ENCODE results near the gene TMEM35B.

TMEM35B gene

GRCh38 chr1:34984435-34984792 is 733 bp downstream of the TMEM35B start:
- peaks cover 21% of the 10 kb centered on the region for H3K36me3 ChIP-seq (ENCODE audit: insufficient read depth, insufficient read length, low read length)
- peak overlapping the region; percentile 95 for H3K9ac ChIP-seq (ENCODE audit: insufficient read length, low read depth)
- H3K4me1 ChIP-seq (ENCODE audit: insufficient read depth, insufficient read length) = peaks cover 8% of the 10 kb centered on the region
- no peaks in the 10 kb centered on the region for H3K9me3 ChIP-seq (ENCODE audit: insufficient read depth, low read length)
- H3K27me3 ChIP-seq (ENCODE audit: insufficient read depth, insufficient read length) = no peaks in the 10 kb centered on the region
- TF ChIP-seq SUZ12 (IDR thresholded peaks at IDR 0.05; ENCODE audit: extremely low read depth, insufficient read depth, insufficient read length) = no peak
- no peak for TF ChIP-seq YY1 (IDR thresholded peaks at IDR 0.05; ENCODE audit: insufficient read depth, insufficient read length)
- no peak for TF ChIP-seq ZNF274 (IDR thresholded peaks at IDR 0.05; ENCODE audit: low read depth, low read length)
- no peak for DNase-seq (ENCODE audit: low read depth, low spot score)
- H3K4me3 ChIP-seq (ENCODE audit: insufficient read length, low read depth) = peak overlapping the region; percentile 79

GRCh38 chr1:34983700-34984355 is 1.3 kb downstream of the TMEM35B start:
- no peak for DNase-seq (ENCODE audit: low read depth, low spot score)
- Histone ChIP-seq H3K9ac (ENCODE audit: insufficient read length, low read depth) (peak overlapping the region; percentile 95), H3K4me1 (ENCODE audit: insufficient read depth, insufficient read length) (peaks cover 8% of the 10 kb centered on the region), H3K9me3 (ENCODE audit: insufficient read depth, low read length) (no peaks in the 10 kb centered on the region), H3K27me3 (ENCODE audit: insufficient read depth, insufficient read length) (no peaks in the 10 kb centered on the region), H3K36me3 (ENCODE audit: insufficient read depth, insufficient read length, low read length) (peaks cover 18% of the 10 kb centered on the region), H3K4me3 (ENCODE audit: insufficient read length, low read depth) (peak overlapping the region; percentile 79)
- TF ChIP-seq ZNF274 (IDR thresholded peaks at IDR 0.05; ENCODE audit: low read depth, low read length) (no peak), YY1 (IDR thresholded peaks at IDR 0.05; ENCODE audit: insufficient read depth, insufficient read length) (no peak), SUZ12 (IDR thresholded peaks at IDR 0.05; ENCODE audit: extremely low read depth, insufficient read depth, insufficient read length) (no peak)

GRCh38 chr1:34982820-34983376 is 2.2 kb downstream of the TMEM35B start:
- Histone ChIP-seq H3K4me3 (ENCODE audit: insufficient read length, low read depth) (no peak overlapping the region), H3K27me3 (ENCODE audit: insufficient read depth, insufficient read length) (no peaks in the 10 kb centered on the region), H3K9ac (ENCODE audit: insufficient read length, low read depth) (no peak overlapping the region), H3K36me3 (ENCODE audit: insufficient read depth, insufficient read length, low read length) (peaks cover 18% of the 10 kb centered on the region), H3K4me1 (ENCODE audit: insufficient read depth, insufficient read length) (peaks cover 8% of the 10 kb centered on the region), H3K9me3 (ENCODE audit: insufficient read depth, low read length) (no peaks in the 10 kb centered on the region)
- TF ChIP-seq SUZ12 (IDR thresholded peaks at IDR 0.05; ENCODE audit: extremely low read depth, insufficient read depth, insufficient read length) = no peak
- no peak for TF ChIP-seq YY1 (IDR thresholded peaks at IDR 0.05; ENCODE audit: insufficient read depth, insufficient read length)
- TF ChIP-seq ZNF274 (IDR thresholded peaks at IDR 0.05; ENCODE audit: low read depth, low read length) = no peak
- no peak for DNase-seq (ENCODE audit: low read depth, low spot score)

GRCh38 chr1:34980715-34981114 is 4.4 kb downstream of the TMEM35B start:
- Histone ChIP-seq H3K9ac (ENCODE audit: insufficient read length, low read depth) (no peak overlapping the region), H3K36me3 (ENCODE audit: insufficient read depth, insufficient read length, low read length) (peaks cover 18% of the 10 kb centered on the region), H3K4me1 (ENCODE audit: insufficient read depth, insufficient read length) (peaks cover 8% of the 10 kb centered on the region), H3K27me3 (ENCODE audit: insufficient read depth, insufficient read length) (no peaks in the 10 kb centered on the region), H3K4me3 (ENCODE audit: insufficient read length, low read depth) (no peak overlapping the region), H3K9me3 (ENCODE audit: insufficient read depth, low read length) (no peaks in the 10 kb centered on the region)
- DNase-seq (ENCODE audit: low read depth, low spot score) = no peak
- TF ChIP-seq SUZ12 (IDR thresholded peaks at IDR 0.05; ENCODE audit: extremely low read depth, insufficient read depth, insufficient read length) (no peak), YY1 (IDR thresholded peaks at IDR 0.05; ENCODE audit: insufficient read depth, insufficient read length) (no peak), ZNF274 (IDR thresholded peaks at IDR 0.05; ENCODE audit: low read depth, low read length) (no peak)

- TF ChIP-seq SUZ12 (IDR thresholded peaks at IDR 0.05; ENCODE audit: extremely low read depth, insufficient read depth, insufficient read length) (no peak), YY1 (IDR thresholded peaks at IDR 0.05; ENCODE audit: insufficient read depth, insufficient read length) (no peak), ZNF274 (IDR thresholded peaks at IDR 0.05; ENCODE audit: low read depth, low read length) (no peak)
- Histone ChIP-seq H3K27me3 (ENCODE audit: insufficient read depth, insufficient read length) (no peaks in the 10 kb centered on the region), H3K9ac (ENCODE audit: insufficient read length, low read depth) (no peak overlapping the region), H3K4me1 (ENCODE audit: insufficient read depth, insufficient read length) (peaks cover 8% of the 10 kb centered on the region), H3K9me3 (ENCODE audit: insufficient read depth, low read length) (no peaks in the 10 kb centered on the region), H3K36me3 (ENCODE audit: insufficient read depth, insufficient read length, low read length) (peaks cover 18% of the 10 kb centered on the region), H3K4me3 (ENCODE audit: insufficient read length, low read depth) (no peak overlapping the region)
- no peak for DNase-seq (ENCODE audit: low read depth, low spot score)
These were observed 6.2 kb downstream of the TMEM35B start for GRCh38 chr1:34978921-34979320.

GRCh38 chr1:34977858-34978257 is 7.3 kb downstream of the TMEM35B start:
- Histone ChIP-seq H3K9ac (ENCODE audit: insufficient read length, low read depth) (no peak overlapping the region), H3K27me3 (ENCODE audit: insufficient read depth, insufficient read length) (no peaks in the 10 kb centered on the region), H3K4me3 (ENCODE audit: insufficient read length, low read depth) (no peak overlapping the region), H3K36me3 (ENCODE audit: insufficient read depth, insufficient read length, low read length) (peaks cover 17% of the 10 kb centered on the region), H3K9me3 (ENCODE audit: insufficient read depth, low read length) (no peaks in the 10 kb centered on the region), H3K4me1 (ENCODE audit: insufficient read depth, insufficient read length) (peaks cover 4% of the 10 kb centered on the region)
- TF ChIP-seq SUZ12 (IDR thresholded peaks at IDR 0.05; ENCODE audit: extremely low read depth, insufficient read depth, insufficient read length) = no peak
- no peak for TF ChIP-seq ZNF274 (IDR thresholded peaks at IDR 0.05; ENCODE audit: low read depth, low read length)
- no peak for TF ChIP-seq YY1 (IDR thresholded peaks at IDR 0.05; ENCODE audit: insufficient read depth, insufficient read length)
- no peak for DNase-seq (ENCODE audit: low read depth, low spot score)

GRCh38 chr1:34977210-34977471 is 8.0 kb downstream of the TMEM35B start:
- H3K27me3 ChIP-seq (ENCODE audit: insufficient read depth, insufficient read length) = no peaks in the 10 kb centered on the region
- no peaks in the 10 kb centered on the region for H3K9me3 ChIP-seq (ENCODE audit: insufficient read depth, low read length)
- peaks cover 13% of the 10 kb centered on the region for H3K36me3 ChIP-seq (ENCODE audit: insufficient read depth, insufficient read length, low read length)
- H3K9ac ChIP-seq (ENCODE audit: insufficient read length, low read depth) = no peak overlapping the region
- DNase-seq (ENCODE audit: low read depth, low spot score) = no peak
- TF ChIP-seq SUZ12 (IDR thresholded peaks at IDR 0.05; ENCODE audit: extremely low read depth, insufficient read depth, insufficient read length) (no peak), YY1 (IDR thresholded peaks at IDR 0.05; ENCODE audit: insufficient read depth, insufficient read length) (no peak)
- H3K4me1 ChIP-seq (ENCODE audit: insufficient read depth, insufficient read length) = peaks cover 4% of the 10 kb centered on the region
- H3K4me3 ChIP-seq (ENCODE audit: insufficient read length, low read depth) = no peak overlapping the region

Data from NT2/D1 (cell line).